Smooth muscle cell (in vitro differentiated cells): Measurements from ENCODE around the gene RPL18. TPM values are rescaled to one million over a fixed set of nuclear protein-coding genes. Genes with fewer than 3 reads are reported as not detected.

Experiments
- DNase-seq: peaks from one replicate; lab custom pipeline; 2025; ENCODE audit not compliant: unreplicated experiment; lab: John Stamatoyannopoulos, UW
- H2AFZ ChIP-seq: fragments of 200-600 bp; sonication (generic); 2 replicates; pipeline ENCODE4 v1.6.0; 2016; ENCODE audit warnings: antibody characterized with exemption, low read depth, mild to moderate bottlenecking
- H3F3A ChIP-seq: fragments of 200-600 bp; sonication (generic); 2 replicates; pipeline ENCODE4 v1.6.0; 2017; ENCODE audit warnings: antibody characterized with exemption, low read depth
- H3K27ac ChIP-seq: fragments of 200-600 bp; sonication (generic); 2 replicates; pipeline ENCODE4 v1.5.1; 2016; ENCODE audit warnings: low read depth, mild to moderate bottlenecking
- H3K27me3 ChIP-seq: fragments of 200-600 bp; sonication (generic); 2 replicates; pipeline ENCODE4 v1.6.1; 2016; ENCODE audit warnings: low read depth, mild to moderate bottlenecking
- H3K36me3 ChIP-seq: fragments of 200-600 bp; sonication (generic); 2 replicates; pipeline ENCODE4 v1.5.1; 2016; ENCODE audit warnings: low read depth
- H3K4me1 ChIP-seq: fragments of 200-600 bp; sonication (generic); 2 replicates; pipeline ENCODE4 v1.5.1; 2016; ENCODE audit warnings: low read depth
- H3K4me2 ChIP-seq: fragments of 200-600 bp; sonication (generic); 2 replicates; pipeline ENCODE4 v1.6.0; 2016; ENCODE audit warnings: mild to moderate bottlenecking
- H3K4me3 ChIP-seq: fragments of 200-600 bp; sonication (generic); 2 replicates; pipeline ENCODE4 v1.5.1; 2016; ENCODE audit warnings: mild to moderate bottlenecking
- H3K79me2 ChIP-seq: fragments of 200-600 bp; sonication (generic); 2 replicates; pipeline ENCODE4 v1.6.0; 2016; ENCODE audit warnings: low read depth, mild to moderate bottlenecking
- H3K9ac ChIP-seq: fragments of 200-600 bp; sonication (generic); 2 replicates; pipeline ENCODE4 v1.6.0; 2016; ENCODE audit warnings: low read depth
- H3K9me3 ChIP-seq: fragments of 200-600 bp; sonication (generic); replicated peaks from 2 replicates; pipeline ENCODE4 v1.5.1; 2016; ENCODE audit warnings: low read depth
- H4K20me1 ChIP-seq: fragments of 200-600 bp; sonication (generic); 2 replicates; pipeline ENCODE4 v1.6.0; 2016; ENCODE audit warnings: low read depth
- CTCF ChIP-seq: fragments of 200-600 bp; sonication (generic); IDR thresholded peaks from 2 replicates; pipeline ENCODE4 v1.5.1; 2017; ENCODE audit warnings: borderline replicate concordance, mild to moderate bottlenecking, antibody characterized with exemption; ENCODE audit not compliant: insufficient read depth, poor library complexity, severe bottlenecking
- WGBS: methylation state at CpG from one replicate; pipeline ENCODE4 v1.1.7; 2016; ENCODE audit warnings: low lambda C conversion rate; 5-methylcytosine and 5-hydroxymethylcytosine counted together
- polyA plus RNA-seq: library from polyadenylated mRNA; unstranded; fragments of >200 nt; fragmentation: Nextera tagmentation; extraction: Ambion mirVana; gene quantifications from 2 replicates; pipeline ENCODE4 v1.2.1, GENCODE V29; 2016
- total RNA-seq: library from RNA; depleted of rRNA; stranded (reverse); fragments of >200 nt; gene quantifications from 2 replicates; pipeline ENCODE4 v1.2.3, GENCODE V29; 2014

RPL18 gene
- total and polyA plus RNA-seq, 2 experiments from 2014 or later = 666 to 1,519 TPM

- Histone ChIP-seq H2AFZ (no peak overlapping the region), H3F3A (no peaks in the 10 kb centered on the region), H3K79me2 (no peaks in the 10 kb centered on the region), H3K4me2 (no peak overlapping the region), H4K20me1 (no peaks in the 10 kb centered on the region), H3K36me3 (no peaks in the 10 kb centered on the region), H3K9me3 (no peaks in the 10 kb centered on the region), H3K9ac (no peak overlapping the region), H3K4me1 (no peaks in the 10 kb centered on the region), H3K27me3 (no peaks in the 10 kb centered on the region), H3K27ac (no peak overlapping the region), H3K4me3 (no peak overlapping the region)
- no peak for DNase-seq
- TF ChIP-seq CTCF = no peak
- 95% methylated on average over 12 of the region's 12 CpGs for WGBS
These were observed 32.1 kb upstream of the RPL18 start for GRCh38 chr19:48650974-48651682.

- Histone ChIP-seq H3K9ac (no peak overlapping the region), H3K4me1 (peaks cover 4% of the 10 kb centered on the region), H4K20me1 (no peaks in the 10 kb centered on the region), H2AFZ (no peak overlapping the region), H3K4me3 (no peak overlapping the region), H3K27me3 (no peaks in the 10 kb centered on the region), H3K36me3 (no peaks in the 10 kb centered on the region), H3F3A (no peaks in the 10 kb centered on the region), H3K27ac (no peak overlapping the region), H3K79me2 (no peaks in the 10 kb centered on the region), H3K9me3 (no peaks in the 10 kb centered on the region), H3K4me2 (no peak overlapping the region)
- DNase-seq = no peak
- TF ChIP-seq CTCF = no peak
- WGBS = 79% methylated on average over 2 of the region's 2 CpGs
These were observed 29.2 kb upstream of the RPL18 start for GRCh38 chr19:48648134-48648533.

DNA sequence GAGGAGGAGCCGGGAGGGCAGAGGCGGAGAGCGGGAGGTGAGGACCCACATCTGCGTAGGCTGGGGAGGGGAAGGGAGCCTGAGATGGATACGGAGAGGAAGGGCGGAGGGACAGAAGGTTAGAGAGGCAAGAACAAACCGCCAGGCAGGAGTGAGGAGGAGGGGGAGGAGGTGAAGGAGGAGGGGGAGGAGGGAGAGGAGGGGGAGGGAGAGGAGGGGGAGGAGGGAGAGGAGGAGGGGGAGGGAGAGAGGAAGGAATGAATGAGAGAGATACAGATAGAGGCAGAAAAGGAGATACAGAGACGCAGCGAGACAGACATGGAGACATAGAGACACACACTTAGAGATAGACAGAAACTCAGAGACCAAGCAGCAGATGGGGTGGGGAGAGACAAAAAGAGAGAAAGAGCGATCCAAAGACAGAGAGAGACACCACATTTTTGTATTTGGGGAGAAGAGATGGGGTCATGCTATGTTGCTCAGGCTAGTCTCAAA is 27.8 kb upstream of the RPL18 start:
- H3K4me3 ChIP-seq = peak overlapping the region; percentile 68
- H3K4me2 ChIP-seq = peak overlapping the region; percentile 97
- no peaks in the 10 kb centered on the region for H3F3A ChIP-seq
- no peak for DNase-seq
- no peaks in the 10 kb centered on the region for H3K36me3 ChIP-seq
- H3K9ac ChIP-seq = no peak overlapping the region
- peak overlapping the region; percentile 96 for H2AFZ ChIP-seq
- H3K79me2 ChIP-seq = no peaks in the 10 kb centered on the region
- no peaks in the 10 kb centered on the region for H4K20me1 ChIP-seq
- no peak overlapping the region for H3K27ac ChIP-seq
- no peaks in the 10 kb centered on the region for H3K9me3 ChIP-seq
- peaks cover 4% of the 10 kb centered on the region for H3K4me1 ChIP-seq
- TF ChIP-seq CTCF = no peak
- WGBS = 75% methylated on average over 1 of the region's 10 CpGs
- H3K27me3 ChIP-seq = no peaks in the 10 kb centered on the region
